ENCODE data around the gene KRT17. TPM values are rescaled to one million over a fixed set of nuclear protein-coding genes. Genes with fewer than 3 reads are reported as not detected.
"Not testable (repeated sequence)": the region's sequence is repeated elsewhere in the genome, so short reads cannot be mapped to it uniquely, and the experiment has no call there.

KRT17 gene
- total RNA-seq, 1 experiment from 2014 or later: 29.0 TPM

DNA sequence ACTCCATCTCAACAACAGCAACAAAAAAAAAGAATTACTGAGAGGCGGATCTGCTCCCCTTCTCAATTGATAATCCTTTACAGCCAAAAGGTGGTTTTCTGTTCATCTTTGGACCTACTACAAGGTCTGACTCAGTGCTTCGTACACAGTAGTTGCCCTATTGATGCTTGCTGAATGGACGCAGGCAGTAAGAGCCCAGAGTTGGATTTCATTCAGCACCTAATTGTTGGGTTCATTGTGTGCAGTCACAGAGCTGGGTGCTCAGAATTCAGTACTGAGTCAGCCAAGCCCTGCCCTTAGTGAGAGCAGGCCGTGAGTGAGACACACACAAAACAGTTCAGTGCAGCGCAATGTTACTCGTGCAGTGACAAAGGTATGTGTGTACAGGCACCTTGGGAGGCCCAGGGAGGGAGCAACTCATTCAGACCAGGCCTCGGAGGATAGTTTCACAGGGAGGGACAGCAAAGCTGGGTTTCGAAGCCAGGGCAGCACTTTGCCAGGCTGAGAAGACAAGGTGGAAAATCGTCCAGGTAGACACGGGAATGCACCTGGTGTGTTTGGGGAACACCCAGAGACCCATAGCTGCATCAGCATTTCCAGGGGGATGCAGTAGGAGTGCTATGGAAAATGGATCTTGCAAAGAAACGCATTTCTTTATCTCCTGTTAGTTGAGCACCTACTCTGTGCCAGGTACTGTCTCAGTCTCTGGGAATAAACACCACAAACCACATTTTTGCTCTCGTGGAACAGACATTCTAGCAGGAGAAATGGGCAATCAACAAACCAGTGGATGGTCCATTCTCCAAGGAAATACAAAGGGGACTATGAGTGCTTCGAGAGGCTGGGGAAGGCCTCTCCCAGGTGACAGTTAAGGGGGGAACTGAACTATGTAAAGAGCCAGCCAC is 18.1 kb upstream of the KRT17 start:
- Histone ChIP-seq H3K4me2 (no peak overlapping the region), H3F3A (ENCODE audit: insufficient read depth, low read depth) (peaks cover 9% of the 10 kb centered on the region), H2AFZ (no peak overlapping the region), H3K9me3 (ENCODE audit: insufficient read depth, low read depth) (no peaks in the 10 kb centered on the region), H3K27ac (no peak overlapping the region), H3K4me3 (no peak overlapping the region), H4K20me1 (ENCODE audit: insufficient read depth) (no peaks in the 10 kb centered on the region), H3K79me2 (ENCODE audit: low read depth) (no peaks in the 10 kb centered on the region), H3K27me3 (ENCODE audit: insufficient read depth, low read depth) (no peaks in the 10 kb centered on the region), H3K9me2 (ENCODE audit: insufficient read depth) (no peaks in the 10 kb centered on the region), H3K36me3 (ENCODE audit: low read depth) (no peaks in the 10 kb centered on the region), H3K4me1 (replicated peaks; ENCODE audit: insufficient read depth) (peaks cover 16% of the 10 kb centered on the region)
- no TSS peak for BruUV-seq (replicated peaks)
- intact Hi-C loops (cut with micrococcal nuclease; ENCODE audit: unreplicated experiment): no loop called here
- POLR2A ChIA-PET (ENCODE audit: unreplicated experiment): no interaction called here
- CTCF ChIA-PET: no interaction called here
- TF ChIP-seq EZH2 (IDR thresholded peaks at IDR 0.05; ENCODE audit: low read depth): no peak
- TF ChIP-seq, protein P1, sequence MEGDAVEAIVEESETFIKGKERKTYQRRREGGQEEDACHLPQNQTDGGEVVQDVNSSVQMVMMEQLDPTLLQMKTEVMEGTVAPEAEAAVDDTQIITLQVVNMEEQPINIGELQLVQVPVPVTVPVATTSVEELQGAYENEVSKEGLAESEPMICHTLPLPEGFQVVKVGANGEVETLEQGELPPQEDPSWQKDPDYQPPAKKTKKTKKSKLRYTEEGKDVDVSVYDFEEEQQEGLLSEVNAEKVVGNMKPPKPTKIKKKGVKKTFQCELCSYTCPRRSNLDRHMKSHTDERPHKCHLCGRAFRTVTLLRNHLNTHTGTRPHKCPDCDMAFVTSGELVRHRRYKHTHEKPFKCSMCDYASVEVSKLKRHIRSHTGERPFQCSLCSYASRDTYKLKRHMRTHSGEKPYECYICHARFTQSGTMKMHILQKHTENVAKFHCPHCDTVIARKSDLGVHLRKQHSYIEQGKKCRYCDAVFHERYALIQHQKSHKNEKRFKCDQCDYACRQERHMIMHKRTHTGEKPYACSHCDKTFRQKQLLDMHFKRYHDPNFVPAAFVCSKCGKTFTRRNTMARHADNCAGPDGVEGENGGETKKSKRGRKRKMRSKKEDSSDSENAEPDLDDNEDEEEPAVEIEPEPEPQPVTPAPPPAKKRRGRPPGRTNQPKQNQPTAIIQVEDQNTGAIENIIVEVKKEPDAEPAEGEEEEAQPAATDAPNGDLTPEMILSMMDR (conservative IDR thresholded peaks at IDR 0.05): no peak
- DNase-seq: no peak

DNA sequence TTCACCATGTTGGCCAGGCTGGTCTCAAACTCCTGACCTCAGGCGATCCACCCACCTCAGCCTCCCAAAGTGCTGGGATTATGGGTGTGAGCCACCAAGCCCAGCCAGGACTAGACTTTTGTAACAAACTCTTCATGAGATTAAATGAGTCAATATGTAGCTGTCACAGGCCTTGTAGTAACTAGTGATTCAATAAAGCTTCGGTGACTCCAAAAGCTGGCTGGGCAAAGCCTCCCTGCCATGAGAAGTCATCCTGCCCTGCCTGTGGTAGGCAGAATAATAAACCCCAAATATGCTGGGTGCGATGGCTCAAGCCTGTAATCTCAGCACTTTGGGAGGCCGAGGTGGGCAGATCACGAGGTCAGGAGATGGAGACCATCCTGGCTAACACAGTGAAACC is 16.2 kb upstream of the KRT17 start:
- DNase-seq; intact Hi-C loops (cut with micrococcal nuclease; ENCODE audit: unreplicated experiment); H3K9me3 ChIP-seq (ENCODE audit: insufficient read depth, low read depth); H3K36me3 ChIP-seq (ENCODE audit: low read depth); H3K4me1 ChIP-seq (replicated peaks; ENCODE audit: insufficient read depth); BruUV-seq (replicated peaks); H3K79me2 ChIP-seq (ENCODE audit: low read depth); H2AFZ ChIP-seq; H3K27ac ChIP-seq; H3K4me2 ChIP-seq; H3K4me3 ChIP-seq; H3K27me3 ChIP-seq (ENCODE audit: insufficient read depth, low read depth); CTCF ChIA-PET; H4K20me1 ChIP-seq (ENCODE audit: insufficient read depth); POLR2A ChIA-PET (ENCODE audit: unreplicated experiment); H3F3A ChIP-seq (ENCODE audit: insufficient read depth, low read depth); H3K9me2 ChIP-seq (ENCODE audit: insufficient read depth): not testable (repeated sequence)

DNA sequence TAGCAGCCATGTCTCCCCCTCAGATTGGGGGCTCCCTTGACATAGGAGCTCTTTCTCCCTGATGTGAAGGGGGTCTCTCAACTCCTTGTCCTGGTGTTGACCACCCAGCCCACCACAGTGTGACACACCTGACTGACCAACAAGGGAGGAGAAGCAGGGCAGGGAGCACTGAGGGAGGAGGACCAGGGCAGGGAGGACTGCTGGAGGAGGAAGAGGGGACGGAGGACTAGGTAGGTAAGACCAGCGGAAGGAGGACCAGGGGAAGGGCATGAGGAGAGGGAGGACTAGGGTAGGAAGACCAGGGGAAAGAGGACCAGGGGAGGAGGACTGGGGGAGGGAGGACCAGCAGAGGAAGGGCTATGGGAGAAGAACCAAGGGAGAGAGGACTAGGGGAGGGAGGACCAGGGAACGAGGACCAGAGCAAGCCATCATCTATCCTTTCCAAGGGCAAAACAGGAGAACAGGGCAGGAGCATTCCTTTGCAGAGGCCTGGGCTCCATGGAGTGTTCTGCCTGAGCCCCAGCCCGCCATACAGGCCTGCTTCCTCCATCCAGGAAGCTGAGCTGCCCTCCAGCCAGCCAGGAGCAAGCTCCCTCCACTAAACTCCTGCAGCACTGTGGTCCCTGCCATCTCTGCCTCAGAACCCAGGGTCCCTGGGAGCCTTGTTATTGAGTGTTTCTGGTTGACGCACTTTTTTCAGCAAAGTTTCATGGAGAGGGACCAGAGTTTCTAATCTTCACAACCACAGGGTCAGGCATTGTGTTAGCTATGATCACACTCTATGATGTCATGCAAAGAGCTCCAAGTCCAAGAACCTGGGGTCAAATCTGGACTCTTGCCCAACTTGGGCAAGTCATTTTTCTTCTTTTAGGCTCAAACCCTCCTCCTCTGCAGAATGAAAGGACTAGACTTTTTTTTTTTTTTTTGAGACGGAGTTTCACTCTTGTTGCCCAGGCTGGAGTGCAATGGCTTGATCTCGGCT is 15.4 kb upstream of the KRT17 start:
- ChIA-PET POLR2A (ENCODE audit: unreplicated experiment) (no interaction called here), CTCF (interaction anchor here (0.7 kb wide), 1 partner anchor 55 kb away, joined by 5 read pairs; no protein-coding TSS in a partner anchor)
- Histone ChIP-seq H3K4me3 (no peak overlapping the region), H3K4me2 (no peak overlapping the region), H2AFZ (no peak overlapping the region), H3K36me3 (ENCODE audit: low read depth) (no peaks in the 10 kb centered on the region), H3K79me2 (ENCODE audit: low read depth) (no peaks in the 10 kb centered on the region), H3K27ac (no peak overlapping the region), H3K9me2 (ENCODE audit: insufficient read depth) (no peaks in the 10 kb centered on the region), H3K9me3 (ENCODE audit: insufficient read depth, low read depth) (no peaks in the 10 kb centered on the region), H3K4me1 (replicated peaks; ENCODE audit: insufficient read depth) (no peaks in the 10 kb centered on the region), H4K20me1 (ENCODE audit: insufficient read depth) (no peaks in the 10 kb centered on the region), H3F3A (ENCODE audit: insufficient read depth, low read depth) (0 out of 2 replicates have a peak, but pooled peaks cover 2% of the 10 kb centered on the region), H3K27me3 (ENCODE audit: insufficient read depth, low read depth) (no peaks in the 10 kb centered on the region)
- BruUV-seq (replicated peaks): no TSS peak
- DNase-seq: no peak
- intact Hi-C loops (cut with micrococcal nuclease; ENCODE audit: unreplicated experiment): no loop called here
- TF ChIP-seq, protein P1 (conservative IDR thresholded peaks at IDR 0.05): no peak
- TF ChIP-seq EZH2 (IDR thresholded peaks at IDR 0.05; ENCODE audit: low read depth): no peak

Data from PC-9 (cell line).